IMR-90 (cell line): Measurements from ENCODE around the gene ADGRF4.

Experiments
- CEBPB ChIP-seq: IDR thresholded peaks from 2 replicates; pipeline ENCODE4 v1.6.1; 2012; ENCODE audit warnings: low read depth, low read length, improper control_type of control experiment
- TF ChIP-seq, protein P1 (sequence below): conservative IDR thresholded peaks from 2 replicates; pipeline ENCODE4 v1.5.1; 2012; ENCODE audit warnings: mild to moderate bottlenecking, low read depth, low read length, improper control_type of control experiment

DNA sequence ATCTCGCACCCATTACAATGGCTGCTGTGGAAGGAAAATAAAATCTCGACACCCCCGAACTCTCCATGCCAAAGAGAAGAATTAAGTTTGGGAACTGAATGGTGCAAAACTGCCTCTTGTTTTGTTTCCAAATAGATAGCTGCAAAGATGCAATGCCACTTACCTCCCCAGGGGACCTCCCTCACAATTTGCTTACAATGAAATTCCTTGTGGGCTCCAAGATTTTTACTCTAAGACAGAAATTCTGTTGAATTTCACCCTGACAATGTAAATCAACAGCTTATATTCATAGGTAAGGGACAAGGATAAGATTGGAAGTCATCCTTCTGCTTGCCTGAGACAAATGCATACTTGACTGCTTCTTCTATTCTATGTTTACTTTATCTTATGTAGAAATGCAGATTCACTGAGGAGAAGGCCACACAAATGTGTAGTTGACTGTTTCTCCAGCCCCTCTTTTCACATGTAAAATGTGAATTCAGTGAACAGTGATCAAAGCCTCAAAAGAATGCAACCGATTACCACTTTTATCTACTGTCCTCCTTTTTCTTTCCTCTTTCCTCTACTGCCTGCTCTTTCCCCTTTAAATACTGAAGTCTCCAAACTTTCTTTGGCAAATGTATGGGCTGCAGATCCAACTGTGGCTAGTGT lies 36.6 kb downstream of the ADGRF4 start:
- TF ChIP-seq, protein P1, sequence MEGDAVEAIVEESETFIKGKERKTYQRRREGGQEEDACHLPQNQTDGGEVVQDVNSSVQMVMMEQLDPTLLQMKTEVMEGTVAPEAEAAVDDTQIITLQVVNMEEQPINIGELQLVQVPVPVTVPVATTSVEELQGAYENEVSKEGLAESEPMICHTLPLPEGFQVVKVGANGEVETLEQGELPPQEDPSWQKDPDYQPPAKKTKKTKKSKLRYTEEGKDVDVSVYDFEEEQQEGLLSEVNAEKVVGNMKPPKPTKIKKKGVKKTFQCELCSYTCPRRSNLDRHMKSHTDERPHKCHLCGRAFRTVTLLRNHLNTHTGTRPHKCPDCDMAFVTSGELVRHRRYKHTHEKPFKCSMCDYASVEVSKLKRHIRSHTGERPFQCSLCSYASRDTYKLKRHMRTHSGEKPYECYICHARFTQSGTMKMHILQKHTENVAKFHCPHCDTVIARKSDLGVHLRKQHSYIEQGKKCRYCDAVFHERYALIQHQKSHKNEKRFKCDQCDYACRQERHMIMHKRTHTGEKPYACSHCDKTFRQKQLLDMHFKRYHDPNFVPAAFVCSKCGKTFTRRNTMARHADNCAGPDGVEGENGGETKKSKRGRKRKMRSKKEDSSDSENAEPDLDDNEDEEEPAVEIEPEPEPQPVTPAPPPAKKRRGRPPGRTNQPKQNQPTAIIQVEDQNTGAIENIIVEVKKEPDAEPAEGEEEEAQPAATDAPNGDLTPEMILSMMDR: no peak
- TF ChIP-seq CEBPB: no peak
